ENCODE measurements around the gene BMP7.

Gene BMP7

GRCh38 chr20:57187068-57187634 is 79.3 kb downstream of the BMP7 start:
- DNase-seq, result no peak

GRCh38 chr20:57186192-57186591 is 80.2 kb downstream of the BMP7 start:
- DNase-seq, result no peak

- no peak for DNase-seq
Observed at GRCh38 chr20:57185188-57185743, 81.2 kb downstream of the BMP7 start.

GRCh38 chr20:57183457-57184009 is 82.9 kb downstream of the BMP7 start:
- DNase-seq, result no peak

- DNase-seq, result no peak
Observed at GRCh38 chr20:57181639-57182038, 84.8 kb downstream of the BMP7 start.

GRCh38 chr20:57180954-57181353 is 85.5 kb downstream of the BMP7 start:
- no peak for DNase-seq

DNA sequence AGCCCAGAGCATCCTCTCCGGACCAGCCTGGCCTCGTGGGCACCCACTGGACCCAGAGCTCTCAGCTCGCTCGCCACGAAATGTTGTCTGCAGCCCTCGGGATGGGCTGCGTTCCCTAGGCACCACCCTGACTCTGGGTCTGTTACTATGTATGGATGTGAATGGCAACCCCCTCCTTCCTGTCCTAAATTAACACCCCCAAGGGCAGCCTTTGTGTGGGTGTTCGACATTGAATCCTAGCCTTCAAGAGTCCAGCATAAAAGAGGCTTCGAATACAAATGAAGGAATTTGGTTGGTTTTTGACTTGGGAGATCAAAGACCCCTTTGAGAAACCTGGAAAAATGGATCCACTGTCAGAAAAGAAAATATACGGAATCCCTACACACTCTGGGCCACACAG is 86.1 kb downstream of the BMP7 start:
- no peak for DNase-seq

DNA sequence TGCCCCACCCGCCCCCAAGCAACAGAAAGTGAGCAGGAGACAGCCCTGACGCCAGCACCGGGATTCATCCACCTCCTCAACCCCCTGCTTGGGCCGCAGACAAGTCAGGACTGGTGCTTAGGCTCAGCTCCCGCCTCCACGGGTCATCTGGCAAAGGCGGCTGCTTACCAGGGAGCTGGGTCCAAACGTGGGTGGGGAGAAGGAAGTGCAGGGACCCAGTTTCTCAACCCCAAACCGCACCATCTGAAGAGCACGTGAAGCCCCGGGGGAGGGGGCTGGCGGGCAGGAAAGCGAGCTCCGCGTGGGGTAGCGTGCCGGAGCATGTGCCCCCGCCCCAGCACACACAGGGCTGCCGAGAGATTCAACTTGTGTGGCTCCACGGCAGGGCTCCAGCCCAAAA is 87.2 kb downstream of the BMP7 start:
- DNase-seq, result no peak

DNA sequence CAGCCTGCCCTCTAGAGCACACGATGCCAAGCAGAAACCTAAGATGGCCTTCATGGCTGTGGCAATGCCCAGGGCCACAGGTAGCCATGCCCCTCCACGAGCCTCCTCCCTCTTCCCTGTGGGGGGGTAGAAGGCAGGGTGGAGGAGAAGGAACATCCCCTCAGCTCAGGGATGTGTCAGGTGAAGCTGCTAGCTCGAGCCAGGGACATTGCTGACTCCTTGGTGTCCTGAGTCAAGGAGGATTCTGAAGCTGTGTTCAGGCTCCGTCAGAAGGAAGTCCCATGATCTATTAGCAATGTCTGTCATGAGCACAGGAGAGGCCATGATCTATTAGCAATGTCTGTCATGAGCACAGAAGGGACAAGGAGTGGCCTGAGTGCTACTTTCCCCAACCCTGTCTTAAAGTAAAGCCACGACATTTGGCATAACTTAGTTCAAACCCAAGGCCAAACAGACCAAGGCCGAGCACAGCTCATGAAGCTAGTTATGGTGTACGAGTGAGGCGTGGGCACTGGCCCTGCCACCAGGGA is 87.8 kb downstream of the BMP7 start:
- DNase-seq, result no peak

- DNase-seq, result no peak
Observed at GRCh38 chr20:57177636-57178280, 88.7 kb downstream of the BMP7 start.

GRCh38 chr20:57176842-57177241 is 89.6 kb downstream of the BMP7 start:
- no peak for DNase-seq

DNA sequence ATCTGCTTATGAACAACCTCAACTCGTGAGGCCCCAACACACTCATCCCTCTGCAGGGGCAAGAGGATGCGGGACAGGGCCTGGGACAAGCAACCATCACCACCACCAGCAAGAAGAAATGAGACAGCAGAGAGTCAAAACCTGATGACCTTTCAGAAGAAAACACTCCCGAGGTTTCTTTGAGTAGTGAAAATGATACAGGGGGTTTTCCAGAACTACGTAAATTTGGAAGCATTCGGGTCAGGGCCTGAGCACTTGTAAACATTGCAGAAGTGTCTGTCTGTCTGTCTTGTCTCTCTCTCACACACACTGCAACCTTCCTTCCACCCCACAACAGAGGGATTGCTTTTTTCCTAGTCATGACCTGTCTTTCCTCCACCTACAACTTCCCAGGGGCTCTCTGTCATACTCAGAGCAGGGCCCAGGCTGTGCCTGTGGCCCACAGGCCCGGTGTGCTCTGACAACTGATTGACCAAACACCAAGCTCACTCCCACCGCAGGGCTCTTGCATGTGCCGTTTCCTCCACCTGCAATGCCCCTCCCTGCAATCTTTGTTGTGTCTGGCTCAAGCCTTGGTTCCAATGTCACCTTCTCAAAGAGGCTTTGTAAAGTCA is 90.9 kb downstream of the BMP7 start:
- no peak for DNase-seq

DNA sequence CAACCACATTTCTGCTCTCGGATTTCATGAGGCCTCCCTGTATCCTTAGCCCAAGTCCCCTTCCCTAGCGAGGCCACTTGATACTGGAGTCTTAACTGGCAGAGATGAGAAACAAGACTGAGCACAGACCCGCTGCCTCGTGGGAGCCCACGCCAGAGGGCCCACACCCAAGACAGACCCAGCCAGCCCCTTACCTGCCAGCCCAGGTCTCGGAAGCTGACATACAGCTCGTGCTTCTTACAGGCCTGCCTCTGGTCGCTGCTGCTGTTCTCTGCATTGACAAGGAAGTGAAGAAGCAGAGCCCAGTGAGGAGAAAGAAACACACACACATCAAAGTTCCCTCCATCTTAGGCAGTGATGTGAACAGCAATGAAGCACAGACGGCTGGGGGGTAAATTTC is 91.7 kb downstream of the BMP7 start:
- no peak for DNase-seq

GRCh38 chr20:57173986-57174385 is 92.5 kb downstream of the BMP7 start:
- DNase-seq, result no peak

DNA sequence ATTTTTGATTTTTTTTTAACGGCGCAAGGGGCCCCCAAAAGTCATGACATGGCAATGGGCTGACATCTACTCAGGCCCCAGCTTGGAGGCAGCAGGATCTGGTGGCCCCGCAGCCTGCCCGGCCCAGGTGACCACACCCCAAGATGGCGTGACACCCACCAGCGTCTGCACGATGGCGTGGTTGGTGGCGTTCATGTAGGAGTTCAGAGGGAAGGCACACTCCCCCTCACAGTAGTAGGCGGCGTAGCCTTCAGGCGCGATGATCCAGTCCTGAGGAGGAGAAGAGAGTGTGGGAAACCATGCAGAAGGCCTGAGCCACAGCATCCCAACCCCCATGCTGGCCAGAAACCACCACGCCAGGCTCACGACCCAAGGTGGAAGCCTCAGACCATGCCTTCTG is 93.4 kb downstream of the BMP7 start:
- DNase-seq, result no peak

- no peak for DNase-seq
Observed at GRCh38 chr20:57170343-57170742, 96.1 kb downstream of the BMP7 start.

GRCh38 chr20:57169162-57169561 is 97.3 kb downstream of the BMP7 start:
- no peak for DNase-seq

- DNase-seq, result no peak
Observed at GRCh38 chr20:57167971-57168701, 98.3 kb downstream of the BMP7 start.

GRCh38 chr20:57167292-57167655 is 99.2 kb downstream of the BMP7 start:
- DNase-seq, result no peak

- no peak for DNase-seq
Observed at GRCh38 chr20:57166568-57167291, 99.7 kb downstream of the BMP7 start.

- DNase-seq, result no peak
Observed at GRCh38 chr20:57165427-57166004, 100.9 kb downstream of the BMP7 start.

DNA sequence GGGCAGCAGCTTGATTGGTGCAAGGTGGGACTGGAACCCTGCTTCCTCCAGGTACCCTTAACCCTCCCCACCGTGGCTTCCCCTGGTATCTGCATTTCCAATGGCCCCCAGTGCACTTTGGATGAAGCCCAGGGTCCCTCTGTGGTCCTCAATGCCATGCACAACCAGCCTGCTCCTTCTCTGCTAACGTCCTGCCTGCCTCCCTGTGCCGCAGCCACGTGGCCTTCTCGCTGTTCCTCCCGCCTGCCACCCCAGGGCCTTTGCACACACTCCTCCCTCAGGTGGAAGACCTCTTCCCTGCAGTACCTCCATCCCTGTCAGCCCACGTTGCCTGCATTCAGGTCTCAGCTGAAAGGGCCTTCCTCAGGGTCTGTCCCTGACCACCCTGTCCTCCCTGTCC is 101.6 kb downstream of the BMP7 start:
- DNase-seq, result no peak

Data from CD4-positive, alpha-beta T cell treated with Interleukin-4 for 1 hour (primary cell).